HepG2 (cell line): ENCODE measurements around the gene HOXC10. TPM values are rescaled to one million over a fixed set of nuclear protein-coding genes. Genes with fewer than 3 reads are reported as not detected.

Source experiments
- ATAC-seq: fragments of 200-7000 bp; cut with Tn5 transposase; 3 replicates; pipeline ENCODE4 v1.9.1; 2020; ENCODE audit warnings: mild to moderate bottlenecking, moderate library complexity
- BruUV-seq: library from RNA; stranded (reverse); fragments of 400-500 nt; replicated peaks from 2 replicates; lab custom pipeline; 2021; lab: Mats Ljungman, UMichigan
- CTCF ChIA-PET: fragments of 300-600 bp; formaldehyde crosslinking; extraction: SDS; loops from one replicate; lab custom pipeline; 2021; ENCODE audit warnings: low total read pairs, inconsistent platforms, low intra/inter-chr PET ratio; lab: Yijun Ruan, JAX
- POLR2A ChIA-PET: fragments of 350-600 bp; sonication (Branson Sonifier 250); formaldehyde crosslinking; loops from one replicate; lab custom pipeline; 2020; ENCODE audit warnings: antibody characterized with exemption, inconsistent platforms; lab: Yijun Ruan, JAX
- DNase-seq: peaks from one replicate; pipeline ENCODE4 v3.0.0-alpha.2; 2015; ENCODE audit warnings: low spot score
- FAIRE-seq: peaks from 3 replicates; lab custom pipeline; 2011; peaks lifted over from hg19 to GRCh38; lab: Jason Lieb, UNC
- H2AFZ ChIP-seq: one replicate; pipeline ENCODE4 v1.6.1; 2011; ENCODE audit warnings: low read length, inconsistent platforms
- H3K27ac ChIP-seq: fragments of 300-600 bp; 3 replicates; pipeline ENCODE4 v1.8.0; 2011; ENCODE audit warnings: mixed run types, mild to moderate bottlenecking, mixed read lengths, low read length, inconsistent platforms; ENCODE audit not compliant: insufficient read depth; ENCODE audit errors: extremely low read length
- H3K27me3 ChIP-seq, 2 experiments: fragments of 200-600 bp in 1 of 2; 2 replicates in 1 of 2; 3 replicates in 1 of 2; pipeline versions ENCODE4 v1.6.0 to v1.8.0; 2011; ENCODE audit warnings: low read length in 2 of 2, mild to moderate bottlenecking in 2 of 2, moderate library complexity in 2 of 2, inconsistent platforms in 1 of 2; ENCODE audit not compliant: insufficient read depth in 2 of 2, control insufficient read depth in 1 of 2
- H3K36me3 ChIP-seq, 2 experiments: fragments of 200-600 bp in 1 of 2; replicated peaks in 1 of 2; 2 replicates in 1 of 2; 3 replicates in 1 of 2; pipeline versions ENCODE4 v1.5.1 to v1.8.0; 2011; ENCODE audit warnings: low read length in 2 of 2, inconsistent platforms in 1 of 2; ENCODE audit not compliant: insufficient read depth in 2 of 2, control insufficient read depth in 1 of 2
- H3K4me1 ChIP-seq: 2 replicates; pipeline ENCODE4 v1.5.1; 2012; ENCODE audit warnings: low read length, inconsistent platforms; ENCODE audit not compliant: insufficient read depth
- H3K4me2 ChIP-seq: 2 replicates; pipeline ENCODE4 v1.6.0; 2011; ENCODE audit warnings: low read depth, low read length, inconsistent platforms
- H3K4me3 ChIP-seq, 3 experiments: fragments of 200-600 bp in 1 of 3; sonication (generic), shearing (Covaris generic) in 1 of 3; replicated peaks in 1 of 3; 2 replicates each; pipeline ENCODE4 v1.5.1; 2011 to 2016; ENCODE audit warnings: low read length in 3 of 3, inconsistent platforms in 2 of 3, low read depth in 2 of 3, mild to moderate bottlenecking in 2 of 3, control low read depth in 1 of 3, mixed read lengths in 1 of 3; ENCODE audit not compliant: insufficient read depth in 1 of 3
- H3K79me2 ChIP-seq: one replicate; pipeline ENCODE4 v1.6.1; 2011; ENCODE audit warnings: low read length, inconsistent platforms; ENCODE audit not compliant: insufficient read depth
- H3K9ac ChIP-seq: 2 replicates; pipeline ENCODE4 v1.6.0; 2011; ENCODE audit warnings: mild to moderate bottlenecking, low read depth, low read length, inconsistent platforms; ENCODE audit not compliant: insufficient read depth
- H3K9me3 ChIP-seq: 2 replicates; pipeline ENCODE4 v1.5.1; 2012; ENCODE audit warnings: mild to moderate bottlenecking, low read length
- H4K20me1 ChIP-seq: 2 replicates; pipeline ENCODE4 v1.6.0; 2011; ENCODE audit warnings: inconsistent platforms, mild to moderate bottlenecking, low read length, moderate library complexity; ENCODE audit not compliant: insufficient read depth
- CHCHD3 ChIP-seq: sonication (generic); formaldehyde crosslinking; IDR thresholded peaks from 2 replicates; pipeline ENCODE4 v1.8.0; 2022; ENCODE audit warnings: mild to moderate bottlenecking, missing genetic modification reagents, moderate library complexity
- KAT7 ChIP-seq: IDR thresholded peaks from 2 replicates; pipeline ENCODE4 v1.6.1; 2018; ENCODE audit warnings: borderline replicate concordance, missing compliant biosample characterization
- MBD4 ChIP-seq: IDR thresholded peaks from 2 replicates; pipeline ENCODE4 v1.6.1; 2012; ENCODE audit warnings: low read length, inconsistent platforms, borderline replicate concordance
- MYC ChIP-seq: sonication (generic); formaldehyde crosslinking; IDR thresholded peaks from 2 replicates; pipeline ENCODE4 v1.9.0; 2021; ENCODE audit warnings: missing genetic modification reagents, borderline replicate concordance
- ZNF230 ChIP-seq: sonication (generic); formaldehyde crosslinking; IDR thresholded peaks from 2 replicates; pipeline ENCODE4 v1.4.0; 2020; ENCODE audit warnings: mild to moderate bottlenecking, missing genetic modification reagents
- ZNF557 ChIP-seq: sonication (generic); formaldehyde crosslinking; IDR thresholded peaks from 2 replicates; pipeline ENCODE4 v1.4.0; 2020; ENCODE audit warnings: missing genetic modification reagents
- WGBS: methylation state at CpG from one replicate; pipeline ENCODE4 v1.1.6; 2017; ENCODE audit warnings: low lambda C conversion rate; 5-methylcytosine and 5-hydroxymethylcytosine counted together
- in situ Hi-C: cut with HindIII; loops from 2 replicates; pipeline ENCODE4 v1.10.0; 2017; ENCODE audit warnings: low pct_unique_long_range_greater_than_20kb; ENCODE audit not compliant: extremely low pct_ligation_motif_present
- intact Hi-C: fragments of 100-400 bp; cut with micrococcal nuclease; formaldehyde crosslinking; loops from one replicate; pipeline ENCODE4 v1.10.0; 2022; ENCODE audit not compliant: unreplicated experiment
- polyA plus RNA-seq, 8 experiments: library from polyadenylated mRNA; depleted of rRNA in 3 of 8; stranded (reverse) in 7 of 8; unstranded in 1 of 8; fragments of >200 nt; fragmentation: Illumina TruSeq in 4 of 8; extraction: Trizol in 4 of 8; gene quantifications; 2 replicates each; pipeline versions ENCODE4 v1.2.1 to v1.2.3, GENCODE V29; 2011 to 2016; ENCODE audit warnings: low read depth in 4 of 8, missing spikeins in 1 of 8, mixed read lengths in 1 of 8; ENCODE audit not compliant: insufficient read depth in 1 of 8
- total RNA-seq, 5 experiments: library from RNA; depleted of rRNA; stranded (reverse); fragments of >200 nt; fragmentation: Illumina TruSeq; extraction: Trizol; gene quantifications; 2 replicates each; pipeline ENCODE4 v1.2.3, GENCODE V29; 2016; ENCODE audit warnings: low read depth in 1 of 5
- TF ChIP-seq, protein P1 (sequence below): sonication (generic); formaldehyde crosslinking; IDR thresholded peaks from 2 replicates; pipeline ENCODE4 v1.4.0; 2020; ENCODE audit warnings: missing genetic modification reagents
- TF ChIP-seq, protein P2 (sequence below): sonication (generic); formaldehyde crosslinking; IDR thresholded peaks from 2 replicates; pipeline ENCODE4 v1.9.0; 2022; ENCODE audit warnings: missing genetic modification reagents, mild to moderate bottlenecking, borderline replicate concordance

Gene HOXC10
- total and polyA plus RNA-seq, 2 of the 13 experiments (the other 11 are each of a cell fraction or from before 2014, with no cell fraction given) = not detected

DNA sequence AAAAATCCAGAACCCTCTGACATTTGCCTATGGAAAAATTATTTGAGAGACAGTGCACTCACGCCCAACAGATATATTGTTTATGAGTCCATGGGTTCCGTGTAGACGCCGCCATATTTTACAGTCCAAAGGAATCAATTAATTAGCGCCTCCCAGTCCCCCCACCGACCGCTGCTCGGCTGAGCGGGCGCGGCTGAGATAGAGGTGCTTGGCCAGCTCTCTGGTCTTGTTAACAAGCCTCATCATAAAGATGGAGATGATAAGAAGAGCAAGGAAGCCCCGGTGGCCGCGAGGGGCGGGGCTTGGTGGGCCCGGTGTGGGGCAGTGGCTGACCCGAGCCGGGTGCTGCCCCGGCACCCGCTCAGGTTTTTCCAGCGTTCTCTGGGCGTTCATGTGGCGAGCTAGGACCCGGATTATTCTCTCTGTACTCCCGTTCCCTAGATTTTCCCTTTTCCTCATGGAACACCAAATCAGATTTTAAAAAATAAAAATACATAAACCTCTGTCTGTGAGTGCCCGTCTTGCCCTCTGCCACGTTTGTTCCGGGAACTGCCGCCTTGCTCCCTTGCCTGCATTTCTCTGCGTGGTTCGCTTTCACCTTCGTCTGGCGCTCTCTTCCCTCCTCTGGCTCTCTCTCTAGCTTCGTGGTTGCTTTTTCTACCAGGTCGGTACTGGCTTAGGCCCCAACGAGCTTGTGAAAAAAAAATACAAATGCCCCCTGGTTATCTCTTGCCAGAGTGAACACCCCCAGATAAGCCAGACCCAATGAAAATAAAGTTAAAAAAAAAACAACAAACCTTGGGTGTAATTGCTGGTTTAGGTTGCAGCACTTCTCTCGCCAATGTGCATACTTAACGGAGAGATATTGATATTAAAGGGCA lies 21.3 kb upstream of the HOXC10 start:
- Histone ChIP-seq H3K27ac (no peak overlapping the region), H3K9ac (no peak overlapping the region), H4K20me1 (0 out of 2 replicates have a peak, but pooled peaks cover 2% of the 10 kb centered on the region), H3K9me3 (no peaks in the 10 kb centered on the region), H3K79me2 (no peaks in the 10 kb centered on the region), H3K36me3 (no peaks in the 10 kb centered on the region), H3K27me3 (peaks cover 19 to 96% of the 10 kb centered on the region in 2 experiments), H3K4me1 (no peaks in the 10 kb centered on the region), H3K4me3 (no peak overlapping the region), H3K4me2 (no peak overlapping the region), H2AFZ (no peak overlapping the region)
- ATAC-seq (no peak), FAIRE-seq (no peak), DNase-seq (no peak)
- TF ChIP-seq ZNF557 (CRISPR knock-in tag) = no peak
- intact Hi-C loops (no loop called here), in situ Hi-C loops (no loop called here)
- ChIA-PET POLR2A (no interaction called here), CTCF (no interaction called here)
- WGBS = 35% methylated on average over 35 of the region's 38 CpGs
- BruUV-seq = no TSS peak

DNA sequence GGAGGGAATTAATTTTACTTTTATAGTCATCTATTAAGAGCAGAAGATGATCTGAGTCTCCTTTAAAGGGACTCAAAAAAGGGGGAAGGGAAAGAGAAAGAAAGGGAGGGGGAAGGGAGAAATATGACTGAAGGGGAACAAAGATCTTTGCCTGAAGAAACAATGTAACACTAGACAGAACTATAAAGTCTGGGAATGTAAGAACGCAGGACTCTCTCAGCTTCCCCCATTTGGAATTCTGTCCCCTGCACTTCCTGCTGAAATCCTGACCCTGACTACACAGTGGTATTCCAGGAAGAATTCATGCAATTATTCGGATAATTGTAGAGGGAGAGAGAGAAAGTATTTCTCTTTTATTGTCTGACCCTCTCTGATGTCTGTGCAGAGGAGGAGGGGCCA lies 20.6 kb upstream of the HOXC10 start:
- TF ChIP-seq ZNF230 (CRISPR knock-in tag) (no peak), MBD4 (no peak), KAT7 (no peak), CHCHD3 (CRISPR knock-in tag) (no peak), MYC (CRISPR knock-in tag) (no peak)
- TF ChIP-seq, protein P1, sequence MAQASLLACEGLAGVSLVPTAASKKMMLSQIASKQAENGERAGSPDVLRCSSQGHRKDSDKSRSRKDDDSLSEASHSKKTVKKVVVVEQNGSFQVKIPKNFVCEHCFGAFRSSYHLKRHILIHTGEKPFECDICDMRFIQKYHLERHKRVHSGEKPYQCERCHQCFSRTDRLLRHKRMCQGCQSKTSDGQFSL (CRISPR knock-in tag) = no peak
- TF ChIP-seq, protein P2, sequence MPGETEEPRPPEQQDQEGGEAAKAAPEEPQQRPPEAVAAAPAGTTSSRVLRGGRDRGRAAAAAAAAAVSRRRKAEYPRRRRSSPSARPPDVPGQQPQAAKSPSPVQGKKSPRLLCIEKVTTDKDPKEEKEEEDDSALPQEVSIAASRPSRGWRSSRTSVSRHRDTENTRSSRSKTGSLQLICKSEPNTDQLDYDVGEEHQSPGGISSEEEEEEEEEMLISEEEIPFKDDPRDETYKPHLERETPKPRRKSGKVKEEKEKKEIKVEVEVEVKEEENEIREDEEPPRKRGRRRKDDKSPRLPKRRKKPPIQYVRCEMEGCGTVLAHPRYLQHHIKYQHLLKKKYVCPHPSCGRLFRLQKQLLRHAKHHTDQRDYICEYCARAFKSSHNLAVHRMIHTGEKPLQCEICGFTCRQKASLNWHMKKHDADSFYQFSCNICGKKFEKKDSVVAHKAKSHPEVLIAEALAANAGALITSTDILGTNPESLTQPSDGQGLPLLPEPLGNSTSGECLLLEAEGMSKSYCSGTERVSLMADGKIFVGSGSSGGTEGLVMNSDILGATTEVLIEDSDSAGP = no peak
- H3K9ac ChIP-seq = no peak overlapping the region
- H3K27ac ChIP-seq = no peak overlapping the region
- in situ Hi-C loops = no loop called here
- no peak overlapping the region for H3K4me3 ChIP-seq
- intact Hi-C loops = no loop called here
- POLR2A ChIA-PET = no interaction called here
- H3K4me2 ChIP-seq = no peak overlapping the region
- CTCF ChIA-PET = no interaction called here
- H2AFZ ChIP-seq = no peak overlapping the region
- no peaks in the 10 kb centered on the region for H3K9me3 ChIP-seq
- no peak for ATAC-seq
- FAIRE-seq = no peak
- 2% methylated on average over 2 of the region's 2 CpGs for WGBS
- H3K36me3 ChIP-seq = no peaks in the 10 kb centered on the region
- DNase-seq = no peak
- BruUV-seq = no TSS peak
- H3K79me2 ChIP-seq = no peaks in the 10 kb centered on the region
- H3K4me1 ChIP-seq = no peaks in the 10 kb centered on the region
- H3K27me3 ChIP-seq = peaks cover 19 to 99% of the 10 kb centered on the region in 2 experiments
- 0 out of 2 replicates have a peak, but pooled peaks cover 2% of the 10 kb centered on the region for H4K20me1 ChIP-seq
